Measurements from ENCODE around the gene HOATZ.

HOATZ gene

DNA sequence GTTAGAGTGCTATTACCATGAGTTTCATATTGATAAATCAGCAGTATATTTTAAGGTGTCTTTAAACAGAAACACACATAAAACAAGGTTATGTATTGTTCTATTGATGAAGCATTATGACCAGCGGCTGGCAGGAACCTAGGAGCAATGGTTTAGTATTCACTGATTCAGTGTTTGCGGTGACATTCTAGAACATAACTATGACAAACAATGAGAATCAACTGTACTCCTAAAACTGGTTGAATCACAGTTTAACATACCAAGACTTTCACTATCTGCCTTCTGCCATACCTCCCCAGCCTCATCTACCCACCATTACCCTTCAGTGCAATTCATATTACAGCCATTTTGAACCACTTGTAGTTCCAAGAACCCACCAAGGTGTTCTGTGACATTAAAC lies 8.8 kb downstream of the HOATZ start:
- no peak for DNase-seq

GRCh38 chr11:111524056-111524455 lies 9.5 kb downstream of the HOATZ start:
- DNase-seq = no peak

GRCh38 chr11:111525456-111525855 lies 10.9 kb downstream of the HOATZ start:
- DNase-seq = no peak

GRCh38 chr11:111526501-111526900 lies 11.9 kb downstream of the HOATZ start:
- DNase-seq = no peak

DNA sequence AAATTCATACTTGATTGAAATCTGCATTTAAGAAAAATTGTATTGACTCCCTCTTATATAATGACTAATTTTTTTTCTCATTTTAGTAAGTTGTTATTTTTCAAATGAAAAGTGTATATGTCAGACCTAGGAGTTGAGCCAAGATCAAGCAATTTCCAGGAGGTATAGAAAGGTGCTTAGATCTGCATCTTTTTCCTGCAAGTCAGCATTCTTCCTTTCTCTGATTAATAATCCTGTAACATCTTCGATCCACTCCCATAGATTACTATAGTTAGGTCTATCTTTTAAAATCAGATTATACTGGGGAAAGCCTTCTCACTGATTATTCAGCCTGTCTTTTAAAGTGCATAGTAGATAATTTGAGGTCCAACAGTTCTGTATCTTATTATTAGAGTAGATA lies 12.7 kb downstream of the HOATZ start:
- DNase-seq = no peak

GRCh38 chr11:111528557-111528956 lies 14.0 kb downstream of the HOATZ start:
- no peak for DNase-seq

GRCh38 chr11:111530091-111530490 lies 15.5 kb downstream of the HOATZ start:
- DNase-seq = no peak

GRCh38 chr11:111531136-111531535 lies 16.6 kb downstream of the HOATZ start:
- no peak for DNase-seq

- no peak for DNase-seq
These were observed 17.2 kb downstream of the HOATZ start for GRCh38 chr11:111531687-111532364.

GRCh38 chr11:111532365-111532709 lies 17.8 kb downstream of the HOATZ start:
- DNase-seq = no peak

GRCh38 chr11:111535281-111535680 lies 20.7 kb downstream of the HOATZ start:
- DNase-seq = no peak

DNA sequence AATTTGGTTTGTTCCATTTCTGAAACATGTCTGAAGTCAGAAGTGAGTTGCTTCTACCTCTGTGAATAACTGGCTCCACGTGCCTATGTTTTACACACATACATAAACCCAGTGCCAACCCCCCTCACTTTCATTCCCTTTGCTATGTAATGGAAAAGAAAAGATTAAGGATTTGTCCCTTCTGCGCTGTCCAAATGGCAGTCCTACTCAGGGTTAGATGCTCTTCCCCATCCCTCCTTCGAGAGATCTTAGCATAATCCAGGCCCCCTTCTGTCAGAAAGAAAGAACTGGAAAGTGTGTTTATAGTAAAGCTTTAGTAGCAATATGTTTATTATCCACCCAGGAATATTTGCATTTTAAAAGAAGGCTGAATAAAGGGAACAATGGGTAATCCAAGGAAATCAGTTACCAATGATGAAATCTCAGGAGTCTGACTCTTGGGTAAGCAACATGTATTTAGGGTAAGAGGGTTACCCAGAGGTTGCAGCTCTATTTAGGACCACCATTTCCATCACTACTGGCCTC lies 22.8 kb downstream of the HOATZ start:
- no peak for DNase-seq

DNA sequence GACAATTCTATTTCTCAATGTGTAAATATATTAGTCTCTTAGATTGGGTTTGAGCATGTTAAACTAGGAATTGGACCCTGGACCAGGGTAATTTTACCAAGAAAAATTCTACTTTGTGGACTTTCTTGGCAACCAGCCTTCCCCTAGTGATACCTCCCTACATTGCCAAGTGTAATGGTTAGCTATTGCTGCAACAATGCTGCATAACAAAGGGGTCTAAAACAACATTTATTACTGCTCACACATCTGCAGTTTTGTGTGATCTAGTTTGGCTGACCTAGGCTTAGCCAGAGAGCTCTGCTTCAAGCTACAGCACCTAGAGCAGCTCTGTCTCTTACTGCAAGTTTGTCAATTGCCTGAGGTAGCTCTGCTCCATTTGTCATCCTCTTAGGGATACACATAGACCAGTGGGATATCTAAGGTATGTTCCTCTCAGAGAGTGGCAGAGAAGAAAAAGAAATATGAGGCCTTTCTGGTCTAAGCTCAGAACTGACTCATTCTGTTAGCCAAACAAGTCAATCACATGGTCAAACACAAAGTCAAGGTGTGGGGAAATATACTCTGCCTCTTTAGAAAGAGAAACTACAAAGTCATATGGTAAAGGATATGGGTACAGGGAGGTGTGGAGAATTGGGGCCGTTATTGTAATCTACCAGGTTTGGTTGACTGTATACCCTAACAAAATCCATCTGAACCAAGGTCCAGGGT lies 24.0 kb downstream of the HOATZ start:
- DNase-seq = no peak

- DNase-seq = no peak
These were observed 25.0 kb downstream of the HOATZ start for GRCh38 chr11:111539426-111540113.

- peak; percentile 73 for DNase-seq
These were observed 25.7 kb downstream of the HOATZ start, which contains the start of gene LAYN for GRCh38 chr11:111540114-111540936. Gene LAYN, plus strand, starts transcription at chr11:111540720. Its CDS starts 124 bp downstream, at chr11:111540844.

- DNase-seq = peak; percentile 70
These were observed 26.3 kb downstream of the HOATZ start for GRCh38 chr11:111540937-111541253.

GRCh38 chr11:111541254-111542061 lies 26.9 kb downstream of the HOATZ start:
- peak; percentile 71 for DNase-seq

DNA sequence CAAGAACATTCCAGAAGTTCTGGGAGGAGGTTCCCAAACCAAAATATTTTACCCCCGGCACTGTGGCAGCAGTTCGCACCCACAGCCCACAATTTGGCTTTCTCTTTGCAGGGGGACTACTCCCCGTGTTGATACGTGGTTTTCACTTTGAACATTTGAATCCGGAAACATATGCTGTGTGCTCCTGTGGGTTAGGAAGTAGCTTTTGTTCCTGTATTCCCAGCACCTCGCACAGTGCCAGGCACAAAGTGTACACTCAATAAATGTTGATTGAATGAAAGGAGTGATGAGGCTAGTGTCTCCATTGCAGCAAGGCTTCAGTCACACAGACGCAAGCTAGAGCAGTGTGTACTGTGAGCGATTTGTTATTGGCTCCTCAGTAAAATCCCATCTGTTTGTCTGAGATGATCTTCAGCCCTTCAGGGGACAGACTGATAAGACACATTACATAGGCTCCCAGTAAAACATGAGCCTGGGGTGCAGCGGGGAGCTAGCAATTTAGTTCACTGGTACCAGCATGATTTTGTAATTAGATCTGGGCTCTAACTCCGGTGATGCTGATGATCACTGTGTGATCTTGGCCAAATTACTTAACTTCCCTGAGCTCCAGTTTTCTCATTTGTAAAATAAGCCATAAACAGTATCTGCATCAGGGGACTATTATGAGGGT lies 28.2 kb downstream of the HOATZ start:
- DNase-seq = no peak

DNA sequence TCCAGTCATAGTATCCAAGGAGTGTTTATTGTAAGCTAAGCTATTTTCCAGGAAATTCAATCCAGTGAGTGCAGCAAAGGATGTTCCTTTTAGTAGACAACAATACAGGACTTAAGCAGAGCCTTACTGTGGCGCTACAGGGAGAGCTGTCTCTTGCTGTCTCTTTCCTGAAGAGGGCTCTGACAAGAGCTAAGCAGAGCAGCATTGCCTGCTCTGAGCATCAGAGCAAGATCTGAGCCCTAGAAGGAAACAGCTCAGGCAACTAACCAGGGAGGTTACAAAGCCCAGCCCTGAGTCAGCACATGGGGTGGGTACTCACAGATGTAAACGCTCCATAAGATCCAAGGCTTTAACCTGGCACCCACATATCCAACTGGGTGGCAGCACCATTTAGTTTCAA lies 33.9 kb downstream of the HOATZ start:
- DNase-seq = no peak

GRCh38 chr11:111549196-111549868 lies 34.8 kb downstream of the HOATZ start:
- DNase-seq = no peak

DNA sequence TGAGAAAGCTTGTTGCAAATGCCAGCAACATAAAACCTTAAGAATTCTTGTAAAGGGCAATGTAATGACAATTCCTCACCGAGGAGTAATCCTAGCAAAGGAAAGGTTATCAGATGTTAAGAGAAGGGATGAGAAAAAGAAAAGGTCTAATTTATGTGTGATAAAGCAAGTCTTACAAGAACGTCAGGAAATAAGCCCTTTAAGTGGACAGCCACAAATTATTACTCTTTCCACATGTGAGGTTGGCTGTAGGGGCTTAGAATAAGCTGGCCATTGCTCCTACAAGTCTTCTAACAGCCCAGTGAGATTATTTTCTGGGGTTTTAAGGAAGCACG lies 35.3 kb downstream of the HOATZ start:
- no peak for DNase-seq

Measured in eye (tissue), 1 donor.